Pancreas (tissue), 10 donors: ENCODE results near the gene IL9. TPM values are rescaled to one million over a fixed set of nuclear protein-coding genes. Genes with fewer than 3 reads are reported as not detected.

ENCODE experiments used
- ATAC-seq, 4 donors: fragments of 200-7000 bp; cut with Tn5 transposase; one replicate each; pipeline versions ENCODE4 v1.8.0 to v1.9.1; 2020; ENCODE audit warnings: mild to moderate bottlenecking in 4 of 4, moderate library complexity in 4 of 4
- DNase-seq, 6 donors: peaks; one replicate each; pipeline ENCODE4 v3.0.0-alpha.2; 2020
- FAIRE-seq: peaks from 2 replicates; lab custom pipeline; 2012; peaks lifted over from hg19 to GRCh38; lab: Jason Lieb, UNC
- H3K27ac ChIP-seq, 4 donors: fragments of 200-600 bp; sonication (generic); 1 replicate in 3 of 4; 2 replicates in 1 of 4; pipeline versions ENCODE4 v1.5.0 to v1.8.0; 2020
- H3K27me3 ChIP-seq, 4 donors: fragments of 200-600 bp; one replicate each; pipeline ENCODE4 v1.8.0; 2021
- H3K36me3 ChIP-seq, 3 donors: fragments of 200-600 bp; sonication (generic) in 1 of 3; one replicate each; pipeline versions ENCODE4 v1.5.0 to v1.8.0; 2020 to 2021
- H3K4me1 ChIP-seq, 3 donors: fragments of 200-600 bp; one replicate each; pipeline ENCODE4 v1.8.0; 2021
- H3K4me3 ChIP-seq, 4 donors: fragments of 200-600 bp; sonication (generic) in 2 of 4; one replicate each; pipeline versions ENCODE4 v1.5.0 to v1.8.0; 2020 to 2021
- H3K9me3 ChIP-seq, 4 donors: fragments of 200-600 bp; one replicate each; pipeline ENCODE4 v1.8.0; 2021
- WGBS, 2 donors: extraction: QIAGEN DNeasy Blood & Tissue Kit; methylation state at CpG; one replicate each; pipeline ENCODE4 v1.1.7; 2013; 5-methylcytosine and 5-hydroxymethylcytosine counted together
- intact Hi-C, 3 donors: fragments of 100-400 bp; cut with DNase I; formaldehyde crosslinking; loops; one replicate each; pipeline versions ENCODE4 v1.11.1 to v1.14.2; 2022
- polyA plus RNA-seq, 2 donors: library from polyadenylated mRNA; stranded (reverse); fragments of 200-250 nt; gene quantifications; one replicate each; pipeline ENCODE4 v1.2.3, GENCODE V29; 2013
- total RNA-seq, 6 donors: library from RNA; stranded (reverse); fragmentation: NEBNext Ultra II Directional in 4 of 6; extraction: Animal tissue kit (Norgen Biotek cat#: 25700) in 4 of 6; gene quantifications; one replicate each; pipeline versions ENCODE4 v1.2.1 to v1.2.4, GENCODE V29; 2021 to 2023
- TF ChIP-seq, protein P1 (sequence below), 4 donors: fragments of 200-600 bp; sonication (generic) in 3 of 4; IDR thresholded peaks; one replicate each; pipeline versions ENCODE4 v1.5.0 to v1.8.0; 2021; ENCODE audit warnings: antibody characterized with exemption in 4 of 4
- donor health status: healthy with polysubstance abuse.
- donor health status: DM: no; HTN: no; CAD: no; lungs with moderate emphysema.
- donor health status: DM: no; HTN: no; CAD: no.
- donor health status: control.
- donor health status: control.
- donor health status: Bipolar disorder and iron deficiency.
- donor health status: DM: yes; HTN: yes; CAD: no.
- donor health status: DM: no; HTN: no; CAD: no.
- donor health status: DM: no; HTN: no; CAD: no.
- donor health status: DM: yes; HTN: yes; CAD: no.

The IL9 gene
- total and polyA plus RNA-seq, 8 donors = not detected

DNA sequence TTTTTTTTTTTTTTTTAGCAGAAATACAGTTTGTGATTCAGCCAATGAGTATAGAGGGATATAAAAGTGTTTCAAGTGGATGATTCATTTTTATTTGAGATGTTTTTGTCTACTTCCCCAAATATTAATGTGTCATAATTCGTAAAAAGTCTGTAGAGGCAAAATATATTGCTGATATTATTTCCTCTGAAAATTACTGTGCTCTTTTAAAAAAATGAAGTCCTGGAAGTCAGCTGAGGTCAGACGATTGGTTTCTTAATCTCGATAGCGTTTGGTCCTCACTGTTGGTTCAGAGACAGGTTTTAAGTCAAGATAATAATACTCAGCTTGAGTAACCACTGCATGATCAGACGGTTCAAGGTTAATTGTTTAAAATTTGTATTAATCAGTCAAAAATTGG lies 19.5 kb downstream of the IL9 start:
- no peak overlapping the region for H3K4me3 ChIP-seq
- H3K9me3 ChIP-seq = no peaks in the 10 kb centered on the region
- FAIRE-seq (no peak), DNase-seq (no peak), ATAC-seq (no peak)
- H3K4me1 ChIP-seq = no peaks in the 10 kb centered on the region
- WGBS, 2 donors = 54 to 58% methylated on average over 5 of the region's 5 CpGs
- H3K27me3 ChIP-seq = no peaks in the 10 kb centered on the region
- no peaks in the 10 kb centered on the region for H3K36me3 ChIP-seq
- no peak overlapping the region for H3K27ac ChIP-seq
- TF ChIP-seq, protein P1, sequence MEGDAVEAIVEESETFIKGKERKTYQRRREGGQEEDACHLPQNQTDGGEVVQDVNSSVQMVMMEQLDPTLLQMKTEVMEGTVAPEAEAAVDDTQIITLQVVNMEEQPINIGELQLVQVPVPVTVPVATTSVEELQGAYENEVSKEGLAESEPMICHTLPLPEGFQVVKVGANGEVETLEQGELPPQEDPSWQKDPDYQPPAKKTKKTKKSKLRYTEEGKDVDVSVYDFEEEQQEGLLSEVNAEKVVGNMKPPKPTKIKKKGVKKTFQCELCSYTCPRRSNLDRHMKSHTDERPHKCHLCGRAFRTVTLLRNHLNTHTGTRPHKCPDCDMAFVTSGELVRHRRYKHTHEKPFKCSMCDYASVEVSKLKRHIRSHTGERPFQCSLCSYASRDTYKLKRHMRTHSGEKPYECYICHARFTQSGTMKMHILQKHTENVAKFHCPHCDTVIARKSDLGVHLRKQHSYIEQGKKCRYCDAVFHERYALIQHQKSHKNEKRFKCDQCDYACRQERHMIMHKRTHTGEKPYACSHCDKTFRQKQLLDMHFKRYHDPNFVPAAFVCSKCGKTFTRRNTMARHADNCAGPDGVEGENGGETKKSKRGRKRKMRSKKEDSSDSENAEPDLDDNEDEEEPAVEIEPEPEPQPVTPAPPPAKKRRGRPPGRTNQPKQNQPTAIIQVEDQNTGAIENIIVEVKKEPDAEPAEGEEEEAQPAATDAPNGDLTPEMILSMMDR (IDR thresholded peaks at IDR 0.05) = no peak
- intact Hi-C loops = no loop called here

DNA sequence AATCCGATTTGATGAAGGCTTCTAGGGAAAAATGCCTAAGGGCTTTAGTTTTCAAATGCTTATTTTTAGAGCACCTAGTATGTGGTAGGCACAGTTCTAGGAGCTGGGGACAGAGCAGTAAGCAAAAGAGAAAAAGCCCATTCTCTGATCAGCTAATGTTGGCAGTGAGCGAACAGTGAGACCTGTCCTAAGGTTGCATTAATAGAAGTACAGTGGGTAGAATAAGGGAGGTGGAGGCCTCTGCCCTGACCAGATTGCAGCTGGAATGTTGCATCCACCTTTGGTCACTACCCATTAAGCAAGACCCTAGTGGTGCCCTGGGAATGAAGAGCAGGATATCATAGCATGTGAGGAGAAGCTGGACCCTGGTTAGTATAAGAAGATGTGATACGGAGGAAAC lies 20.1 kb downstream of the IL9 start:
- Histone ChIP-seq H3K4me1 (no peaks in the 10 kb centered on the region), H3K36me3 (no peaks in the 10 kb centered on the region), H3K27ac (no peak overlapping the region), H3K9me3 (no peaks in the 10 kb centered on the region), H3K27me3 (no peaks in the 10 kb centered on the region), H3K4me3 (no peak overlapping the region)
- no peak for ATAC-seq
- intact Hi-C loops = no loop called here
- 88 to 94% methylated on average over 3 of the region's 3 CpGs for WGBS, 2 donors
- TF ChIP-seq, protein P1 (IDR thresholded peaks at IDR 0.05) = no peak
- no peak for DNase-seq
- FAIRE-seq = no peak

DNA sequence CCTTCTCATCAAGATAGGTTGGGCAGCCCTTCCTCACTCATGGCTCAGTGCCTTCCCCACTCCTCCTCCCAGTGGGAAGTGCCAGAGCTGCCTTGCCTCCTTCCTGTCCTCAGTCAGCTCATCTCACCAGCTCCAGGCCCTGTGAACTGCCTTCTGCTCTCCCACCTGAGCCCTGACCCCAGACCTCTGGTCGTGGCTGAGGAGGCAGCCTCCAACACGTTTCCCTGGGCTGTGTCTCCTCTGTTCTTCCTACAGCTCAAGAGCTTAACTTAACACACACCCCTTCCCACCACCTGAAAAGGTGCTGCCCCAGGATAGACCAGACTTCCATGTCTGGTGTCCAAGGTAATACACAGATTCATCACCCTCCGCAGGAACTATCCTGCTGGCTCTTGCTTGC lies 21.2 kb downstream of the IL9 start:
- Histone ChIP-seq H3K36me3 (no peaks in the 10 kb centered on the region), H3K4me3 (no peak overlapping the region), H3K27me3 (no peaks in the 10 kb centered on the region), H3K9me3 (no peaks in the 10 kb centered on the region), H3K27ac (no peak overlapping the region), H3K4me1 (no peaks in the 10 kb centered on the region)
- intact Hi-C loops = no loop called here
- TF ChIP-seq, protein P1 (IDR thresholded peaks at IDR 0.05) = no peak
- ATAC-seq = no peak
- DNase-seq = no peak
- 71 to 73% methylated on average over 3 of the region's 3 CpGs for WGBS, 2 donors
- FAIRE-seq = no peak

DNA sequence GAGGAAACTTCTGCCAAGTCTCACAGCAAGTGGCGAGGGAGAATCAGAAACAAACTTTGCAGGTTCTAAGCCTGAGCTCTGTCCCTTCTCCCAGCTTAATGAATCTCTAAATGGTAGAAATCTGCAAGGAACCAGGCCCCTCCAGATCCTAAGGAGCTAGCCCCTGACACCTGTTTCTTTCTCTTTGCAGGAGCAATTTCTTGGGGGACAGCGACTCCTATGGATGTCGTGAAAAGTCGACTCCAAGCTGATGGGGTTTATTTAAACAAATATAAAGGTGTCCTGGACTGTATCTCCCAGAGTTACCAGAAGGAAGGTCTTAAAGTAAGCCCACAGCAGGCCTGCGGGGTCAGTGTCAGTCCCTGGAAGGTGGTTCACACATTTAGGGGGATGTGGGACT lies 21.8 kb downstream of the IL9 start:
- ATAC-seq = no peak
- FAIRE-seq = no peak
- WGBS, 2 donors = 78 to 81% methylated on average over 5 of the region's 5 CpGs
- TF ChIP-seq, protein P1 (IDR thresholded peaks at IDR 0.05) = no peak
- H3K4me3 ChIP-seq = no peak overlapping the region
- no peaks in the 10 kb centered on the region for H3K27me3 ChIP-seq
- no peak overlapping the region for H3K27ac ChIP-seq
- no peak for DNase-seq
- intact Hi-C loops = no loop called here
- H3K9me3 ChIP-seq = no peaks in the 10 kb centered on the region
- H3K36me3 ChIP-seq = no peaks in the 10 kb centered on the region
- no peaks in the 10 kb centered on the region for H3K4me1 ChIP-seq

DNA sequence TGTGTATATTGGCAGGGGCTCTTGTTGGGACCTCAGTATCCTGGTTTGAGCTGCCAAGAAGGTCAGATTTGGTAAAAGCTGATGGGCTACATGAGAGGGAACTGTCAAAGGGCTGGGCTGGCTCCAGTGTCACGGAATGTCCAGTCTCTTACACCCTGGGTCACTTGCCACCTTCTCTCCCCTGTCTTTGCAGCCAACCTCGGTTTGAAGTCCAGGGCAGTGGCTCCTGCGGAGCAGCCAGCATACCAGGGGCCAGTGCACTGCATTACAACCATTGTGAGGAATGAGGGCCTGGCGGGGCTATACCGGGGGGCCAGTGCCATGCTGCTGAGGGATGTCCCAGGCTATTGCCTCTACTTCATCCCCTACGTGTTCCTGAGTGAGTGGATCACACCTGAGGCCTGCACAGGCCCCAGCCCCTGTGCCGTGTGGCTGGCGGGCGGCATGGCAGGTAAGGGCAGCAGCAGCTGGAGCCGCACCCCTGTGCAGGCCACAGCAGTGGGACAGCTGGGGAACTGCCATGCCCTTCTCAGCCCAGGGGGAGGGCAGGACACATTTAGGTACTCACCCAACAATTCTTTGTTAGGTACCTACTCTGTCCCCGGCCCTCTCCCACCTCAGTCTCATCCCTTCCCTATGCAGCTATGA lies 24.2 kb downstream of the IL9 start:
- intact Hi-C loops = no loop called here
- 80 to 83% methylated on average over 11 of the region's 11 CpGs for WGBS, 2 donors
- no peaks in the 10 kb centered on the region for H3K36me3 ChIP-seq
- H3K4me3 ChIP-seq = no peak overlapping the region
- no peaks in the 10 kb centered on the region for H3K9me3 ChIP-seq
- FAIRE-seq (no peak), DNase-seq (no peak), ATAC-seq (no peak)
- H3K27me3 ChIP-seq = no peaks in the 10 kb centered on the region
- H3K4me1 ChIP-seq = no peaks in the 10 kb centered on the region
- TF ChIP-seq, protein P1 (IDR thresholded peaks at IDR 0.05) = no peak
- H3K27ac ChIP-seq = no peak overlapping the region
